Stomach smooth muscle (tissue), 2 donors: ENCODE results near the gene USP47.

Experiments used
- H3K27ac ChIP-seq: one replicate; pipeline ENCODE4 v1.7.0; 2013; ENCODE audit warnings: mild to moderate bottlenecking, low read length, inconsistent platforms
- H3K27me3 ChIP-seq, 2 donors: one replicate each; pipeline ENCODE4 v1.7.0; 2013; ENCODE audit warnings: low read length in 2 of 2; ENCODE audit not compliant: insufficient read depth in 2 of 2, control insufficient read depth in 1 of 2
- H3K36me3 ChIP-seq, 2 donors: one replicate each; pipeline ENCODE4 v1.7.0; 2013; ENCODE audit warnings: low read length in 2 of 2; ENCODE audit not compliant: control insufficient read depth in 2 of 2, insufficient read depth in 2 of 2
- H3K4me1 ChIP-seq: one replicate; pipeline ENCODE4 v1.7.0; 2013; ENCODE audit warnings: low read length; ENCODE audit not compliant: control insufficient read depth, insufficient read depth
- H3K4me3 ChIP-seq, 2 donors: one replicate each; pipeline ENCODE4 v1.7.0; 2013; ENCODE audit warnings: low read length in 2 of 2
- H3K9ac ChIP-seq, 2 donors: one replicate each; pipeline ENCODE4 v1.7.0; 2013; ENCODE audit warnings: low read length in 2 of 2, mild to moderate bottlenecking in 1 of 2
- H3K9me3 ChIP-seq, 2 donors: one replicate each; pipeline ENCODE4 v1.7.0; 2013; ENCODE audit warnings: low read length in 2 of 2; ENCODE audit not compliant: control insufficient read depth in 2 of 2
- donor health status: healthy.
- donor health status: Pancreatic carcinoma.

Gene USP47

DNA sequence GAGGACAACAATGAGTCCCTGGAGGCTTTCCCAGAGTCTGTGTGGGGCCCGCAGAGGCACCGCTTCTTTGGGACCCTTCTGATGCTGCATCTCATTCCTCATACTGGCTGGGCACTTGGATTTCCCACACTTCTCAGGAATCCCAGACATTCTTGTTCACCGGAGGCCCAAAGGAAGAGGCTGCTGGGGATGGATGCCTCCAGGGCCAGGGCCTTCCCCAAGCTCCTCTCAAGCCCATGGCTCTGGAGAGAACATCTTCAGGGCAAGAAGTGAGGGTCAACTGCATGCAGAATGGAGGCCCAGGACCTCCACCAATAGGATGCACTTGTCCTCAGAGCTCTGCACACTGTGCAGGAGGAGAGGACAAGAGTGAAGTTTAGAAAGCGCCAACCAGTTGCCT, 132.1 kb downstream of the USP47 start:
- H3K27ac ChIP-seq = peak overlapping the region; percentile 69
- H3K36me3 ChIP-seq = peaks cover 0 to 2% of the 10 kb centered on the region in 2 donors
- peak overlapping the region in 1 of 2 donors; percentile 1 for H3K9ac ChIP-seq
- no peaks in the 10 kb centered on the region for H3K9me3 ChIP-seq
- H3K27me3 ChIP-seq = no peaks in the 10 kb centered on the region
- H3K4me3 ChIP-seq = peak overlapping the region in 1 of 2 donors; percentile 40
- peaks cover 79% of the 10 kb centered on the region for H3K4me1 ChIP-seq

DNA sequence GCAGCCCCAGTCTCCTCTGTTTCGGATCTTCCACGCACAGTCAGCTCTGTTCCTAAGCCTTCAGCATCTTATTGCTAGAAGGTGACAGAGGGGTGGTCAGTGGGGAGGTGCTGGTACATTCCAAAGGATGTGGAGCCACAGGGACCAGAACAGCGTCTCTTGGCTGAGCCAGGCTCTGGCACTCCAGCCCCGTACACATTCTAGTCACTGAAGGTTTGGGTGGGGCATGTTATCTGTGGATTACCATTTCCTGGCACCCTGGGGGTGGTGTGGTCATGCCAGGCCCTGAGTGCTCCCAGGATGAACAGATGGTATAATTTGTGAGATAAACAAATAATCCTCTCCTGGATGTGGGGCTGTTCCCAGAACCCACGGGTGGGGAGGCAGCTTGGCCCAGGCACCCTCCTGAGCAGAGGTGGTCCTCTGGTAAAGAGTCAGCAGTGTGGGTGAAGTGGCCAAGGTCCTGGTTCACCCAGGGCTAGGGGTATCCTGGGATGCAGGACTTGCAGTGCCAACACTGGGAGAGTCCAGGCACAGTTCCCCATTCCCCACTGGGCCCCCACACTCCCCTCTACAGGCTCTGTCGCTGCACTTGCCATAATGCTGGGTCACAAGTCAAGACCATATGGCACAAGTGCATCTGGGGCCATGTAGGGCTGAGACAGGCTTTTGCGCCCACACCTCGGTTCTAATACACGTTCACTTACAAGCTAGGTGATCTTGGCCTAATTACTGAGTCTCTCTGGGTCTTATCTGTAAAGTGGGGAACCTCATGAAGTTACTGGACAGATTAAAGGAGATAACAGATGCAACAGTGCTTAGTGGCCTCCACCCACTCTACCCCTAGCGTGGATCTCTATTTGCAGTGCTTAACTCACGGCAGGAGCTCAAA, 133.7 kb downstream of the USP47 start:
- H3K4me1 ChIP-seq = peaks cover 86% of the 10 kb centered on the region
- peak overlapping the region; percentile 76 for H3K27ac ChIP-seq
- peaks cover 0 to 2% of the 10 kb centered on the region in 2 donors for H3K36me3 ChIP-seq
- H3K9me3 ChIP-seq = no peaks in the 10 kb centered on the region
- no peak overlapping the region for H3K9ac ChIP-seq
- H3K27me3 ChIP-seq = no peaks in the 10 kb centered on the region
- H3K4me3 ChIP-seq = no peak overlapping the region

- Histone ChIP-seq H3K4me1 (peaks cover 94% of the 10 kb centered on the region), H3K27me3 (no peaks in the 10 kb centered on the region), H3K9ac (peak overlapping the region; percentile 12 to 21), H3K4me3 (peak overlapping the region in 1 of 2 donors; percentile 47), H3K9me3 (no peaks in the 10 kb centered on the region), H3K27ac (peak overlapping the region; percentile 76), H3K36me3 (peaks cover 0 to 2% of the 10 kb centered on the region in 2 donors)
These were observed 134.8 kb downstream of the USP47 start for GRCh38 chr11:11976481-11977127.

GRCh38 chr11:11977206-11977938, 135.6 kb downstream of the USP47 start:
- H3K9ac ChIP-seq = peak overlapping the region in 1 of 2 donors; percentile 21

DNA sequence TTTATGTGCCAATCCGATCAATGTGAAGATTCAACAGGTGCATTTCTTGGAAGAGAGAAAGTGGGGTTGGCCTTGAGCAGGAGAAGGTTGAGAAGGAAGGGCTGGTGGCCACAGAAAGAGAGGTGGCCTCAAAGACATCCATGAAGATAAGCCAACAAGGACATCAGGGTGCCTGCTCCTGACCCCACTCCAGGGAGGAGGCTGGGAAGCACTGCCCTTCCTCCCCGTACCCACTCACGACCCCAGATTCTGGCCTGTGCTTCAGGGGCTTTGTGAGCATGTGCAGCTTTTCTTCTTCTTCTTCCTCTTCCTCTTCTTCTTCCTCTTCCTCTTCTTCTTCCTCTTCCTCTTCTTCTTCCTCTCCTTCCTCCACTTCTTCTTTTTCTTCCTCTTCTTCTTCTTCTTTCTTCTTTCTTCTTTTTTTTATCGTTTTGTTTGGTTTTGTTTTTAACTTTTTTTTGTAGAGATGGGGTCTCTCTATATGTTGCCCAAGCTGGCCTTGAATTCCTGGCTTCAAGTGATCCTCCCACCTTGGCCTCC, 136.4 kb downstream of the USP47 start:
- Histone ChIP-seq H3K36me3 (peaks cover 0 to 2% of the 10 kb centered on the region in 2 donors), H3K27me3 (no peaks in the 10 kb centered on the region), H3K4me1 (peaks cover 88% of the 10 kb centered on the region), H3K4me3 (no peak overlapping the region), H3K27ac (peak overlapping the region; percentile 88), H3K9ac (no peak overlapping the region), H3K9me3 (no peaks in the 10 kb centered on the region)

More at GRCh38 chr11:11977206-11977938, 135.6 kb downstream of the USP47 start:
- peak overlapping the region in 1 of 2 donors; percentile 55 for H3K4me3 ChIP-seq
- H3K27me3 ChIP-seq = no peaks in the 10 kb centered on the region
- H3K36me3 ChIP-seq = peaks cover 0 to 2% of the 10 kb centered on the region in 2 donors
- H3K27ac ChIP-seq = peak overlapping the region; percentile 76
- peaks cover 92% of the 10 kb centered on the region for H3K4me1 ChIP-seq
- H3K9me3 ChIP-seq = no peaks in the 10 kb centered on the region

DNA sequence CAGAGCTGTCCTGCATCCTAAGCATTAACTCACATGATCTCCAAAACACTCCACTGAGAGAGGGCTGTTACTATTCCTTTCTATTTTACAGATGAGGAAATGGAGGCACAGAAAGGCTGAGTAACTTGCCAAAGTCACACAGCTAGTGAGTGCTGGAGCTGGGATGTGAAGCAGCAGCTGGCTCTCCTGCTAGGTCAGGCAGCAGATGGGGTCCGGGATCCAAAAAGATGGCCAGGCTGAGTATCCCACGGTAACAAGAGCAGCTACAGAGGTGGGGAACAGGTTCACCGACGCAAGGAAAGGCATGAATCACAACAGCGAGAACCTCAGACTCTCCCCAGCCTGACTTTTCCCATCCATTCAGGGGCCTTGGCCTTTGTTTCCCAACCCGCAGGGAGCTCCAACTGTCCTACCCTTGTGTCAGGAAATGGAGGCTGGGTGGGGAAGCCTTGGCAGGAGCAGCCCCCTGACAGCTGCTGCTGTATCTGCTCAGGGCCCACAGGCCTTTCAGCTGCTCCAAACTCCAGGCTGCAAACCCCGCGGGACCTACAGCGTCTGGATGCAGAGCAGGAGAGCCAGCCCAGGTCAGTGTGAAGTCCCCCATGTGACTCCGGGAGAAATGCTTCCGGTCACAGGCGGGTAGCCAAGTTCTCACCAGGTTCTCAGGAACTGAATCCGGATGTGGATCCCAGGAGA, 137.2 kb downstream of the USP47 start:
- Histone ChIP-seq H3K36me3 (no peaks in the 10 kb centered on the region), H3K9ac (peak overlapping the region in 1 of 2 donors; percentile 29), H3K27me3 (no peaks in the 10 kb centered on the region), H3K27ac (peak overlapping the region; percentile 88), H3K4me3 (peak overlapping the region in 1 of 2 donors; percentile 29), H3K4me1 (peaks cover 84% of the 10 kb centered on the region), H3K9me3 (no peaks in the 10 kb centered on the region)

- peaks cover 80% of the 10 kb centered on the region for H3K4me1 ChIP-seq
These were observed 137.8 kb downstream of the USP47 start for GRCh38 chr11:11979488-11980117.

DNA sequence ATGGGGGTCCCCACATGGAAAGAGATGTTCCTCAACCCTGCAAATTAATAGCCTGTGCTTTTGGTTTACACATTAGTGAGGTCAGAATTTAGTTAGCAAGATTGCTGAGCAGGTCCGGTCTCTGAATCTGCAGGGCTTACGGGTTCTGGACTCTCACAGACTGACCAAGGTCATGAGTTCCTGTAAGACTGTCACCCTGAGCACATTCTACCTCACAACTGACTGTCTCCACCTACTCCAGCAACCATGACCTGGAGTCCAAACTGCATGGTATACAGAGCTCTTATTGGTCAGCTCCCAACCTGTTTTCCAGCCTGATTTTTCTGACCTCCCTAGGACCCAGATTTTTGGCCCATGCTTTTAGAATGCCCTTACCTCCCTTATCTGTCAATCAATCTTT, 138.4 kb downstream of the USP47 start:
- no peaks in the 10 kb centered on the region for H3K9me3 ChIP-seq
- H3K27ac ChIP-seq = peak overlapping the region; percentile 88
- H3K4me3 ChIP-seq = no peak overlapping the region
- no peaks in the 10 kb centered on the region for H3K36me3 ChIP-seq
- H3K4me1 ChIP-seq = peaks cover 76% of the 10 kb centered on the region
- H3K9ac ChIP-seq = no peak overlapping the region
- H3K27me3 ChIP-seq = no peaks in the 10 kb centered on the region

More at GRCh38 chr11:11979488-11980117, 137.8 kb downstream of the USP47 start:
- no peaks in the 10 kb centered on the region for H3K27me3 ChIP-seq
- no peaks in the 10 kb centered on the region for H3K9me3 ChIP-seq
- H3K27ac ChIP-seq = peak overlapping the region; percentile 88
- no peaks in the 10 kb centered on the region for H3K36me3 ChIP-seq
- H3K9ac ChIP-seq = peak overlapping the region in 1 of 2 donors; percentile 42
- H3K4me3 ChIP-seq = peak overlapping the region in 1 of 2 donors; percentile 35

DNA sequence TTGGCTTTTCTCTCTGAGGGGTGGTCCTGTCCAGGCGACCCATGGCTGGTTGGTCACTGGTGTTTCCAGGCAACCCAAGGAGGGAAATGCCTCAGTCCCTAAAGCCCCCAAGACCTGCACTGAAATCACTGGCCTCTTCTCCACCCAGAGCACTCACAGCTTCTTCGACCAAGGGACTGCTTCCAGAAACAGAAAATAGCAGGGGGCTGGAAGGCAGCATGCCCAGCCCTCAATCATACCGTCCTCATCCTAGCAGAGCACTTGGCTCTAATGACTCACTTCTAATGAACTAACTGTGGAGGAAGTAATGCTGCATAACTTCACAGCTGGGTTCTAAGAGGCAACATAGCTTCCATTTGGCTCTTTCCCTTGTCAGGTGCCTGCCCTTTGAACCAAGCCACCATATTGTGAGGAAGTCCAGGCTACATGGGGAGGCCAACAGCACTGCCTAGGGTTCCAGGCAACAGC, 139.1 kb downstream of the USP47 start:
- Histone ChIP-seq H3K4me3 (no peak overlapping the region), H3K9me3 (no peaks in the 10 kb centered on the region), H3K9ac (no peak overlapping the region), H3K27ac (peak overlapping the region; percentile 88), H3K4me1 (peaks cover 69% of the 10 kb centered on the region), H3K36me3 (no peaks in the 10 kb centered on the region), H3K27me3 (no peaks in the 10 kb centered on the region)
